Testis (tissue), 2 donors: ENCODE data around the gene METTL3.

Experiments used
- CTCF ChIP-seq, 3 experiments: fragments of 450-650 bp in 2 of 3; fragments of 200-600 bp in 1 of 3; sonication (generic) in 1 of 3; IDR thresholded peaks; one replicate each; pipeline ENCODE4 v1.5.1; 2016 to 2019; ENCODE audit warnings: antibody characterized with exemption in 3 of 3, mild to moderate bottlenecking in 2 of 3, moderate library complexity in 1 of 3
- POLR2A ChIP-seq: fragments of 450-650 bp; IDR thresholded peaks from one replicate; pipeline ENCODE4 v1.6.1; 2017; ENCODE audit warnings: antibody characterized with exemption, mild to moderate bottlenecking, moderate library complexity

- TF ChIP-seq POLR2A (no peak), CTCF (IDR thresholded peaks at IDR 0.05) (no peak)
Observed at GRCh38 chr14:21496453-21496852, 14.7 kb downstream of the METTL3 start.
